Endodermal cell (in vitro differentiated cells): ENCODE results near the gene ABCD2. TPM values are rescaled to one million over a fixed set of nuclear protein-coding genes. Genes with fewer than 3 reads are reported as not detected.

Experiments
- DNase-seq: peaks from one replicate; pipeline ENCODE4 v3.0.0-alpha.2; 2017
- H3K27ac ChIP-seq: 2 replicates; pipeline ENCODE4 v1.5.1; 2013; ENCODE audit warnings: mild to moderate bottlenecking, low read depth, low read length, moderate library complexity
- H3K27me3 ChIP-seq: 2 replicates; pipeline ENCODE4 v1.6.1; 2013; ENCODE audit warnings: mild to moderate bottlenecking, low read length, moderate library complexity; ENCODE audit not compliant: insufficient read depth, control insufficient read depth, poor library complexity, severe bottlenecking
- H3K36me3 ChIP-seq: 2 replicates; pipeline ENCODE4 v1.7.0; 2013; ENCODE audit warnings: mild to moderate bottlenecking, low read length, moderate library complexity; ENCODE audit not compliant: control insufficient read depth, insufficient read depth
- H3K4me1 ChIP-seq: one replicate; pipeline ENCODE4 v1.7.0; 2013; ENCODE audit warnings: low read length; ENCODE audit not compliant: control insufficient read depth, insufficient read depth
- H3K4me3 ChIP-seq: 2 replicates; pipeline ENCODE4 v1.5.1; 2013; ENCODE audit warnings: mild to moderate bottlenecking, low read length, moderate library complexity
- H3K9ac ChIP-seq: 2 replicates; pipeline ENCODE4 v1.6.1; 2013; ENCODE audit warnings: mild to moderate bottlenecking, low read length, moderate library complexity; ENCODE audit not compliant: poor library complexity, severe bottlenecking; ENCODE audit errors: extremely low read depth
- H3K9me3 ChIP-seq: 2 replicates; pipeline ENCODE4 v1.6.1; 2013; ENCODE audit warnings: mild to moderate bottlenecking, low read length, moderate library complexity; ENCODE audit not compliant: control insufficient read depth
- H3K27ac Mint-ChIP-seq: 2 replicates; pipeline ENCODE4 v1.8.0; 2020; ENCODE audit warnings: mixed read lengths
- H3K27me3 Mint-ChIP-seq: 2 replicates; pipeline ENCODE4 v1.8.0; 2021; ENCODE audit warnings: mild to moderate bottlenecking, mixed read lengths; ENCODE audit not compliant: insufficient read depth
- H3K36me3 Mint-ChIP-seq: 2 replicates; pipeline ENCODE4 v1.8.0; 2020; ENCODE audit warnings: low read depth, mixed read lengths
- H3K4me1 Mint-ChIP-seq: 2 replicates; pipeline ENCODE4 v1.8.0; 2020; ENCODE audit warnings: mixed read lengths
- H3K4me3 Mint-ChIP-seq: 2 replicates; pipeline ENCODE4 v1.8.0; 2020; ENCODE audit warnings: mild to moderate bottlenecking, moderate library complexity, mixed read lengths
- H3K9me3 Mint-ChIP-seq: 2 replicates; pipeline ENCODE4 v1.8.0; 2020; ENCODE audit warnings: mild to moderate bottlenecking, mixed read lengths
- CTCF ChIP-seq: fragments of 200-600 bp; sonication (generic); conservative IDR thresholded peaks from 2 replicates; pipeline ENCODE4 v1.5.0; 2021; ENCODE audit warnings: antibody characterized with exemption, mild to moderate bottlenecking
- WGBS, 2 experiments: methylation state at CpG; one replicate each; pipeline versions ENCODE4 v1.1.5 to v1.1.7; 2013; ENCODE audit warnings: missing lambda C conversion rate in 2 of 2, mixed read lengths in 1 of 2; ENCODE audit not compliant: insufficient coverage in 1 of 2, insufficient read length in 1 of 2; 5-methylcytosine and 5-hydroxymethylcytosine counted together
- total RNA-seq, 2 donors: library from RNA; stranded (reverse); fragmentation: NEBNext Ultra II Directional in 1 of 2; extraction: Animal tissue kit (Norgen Biotek cat#: 25700) in 1 of 2; gene quantifications; 2 replicates in 1 of 2; 3 replicates in 1 of 2; pipeline ENCODE4 v1.2.1, GENCODE V29; 2021

The ABCD2 gene
- total RNA-seq, 2 donors from 2014 or later = not detected

GRCh38 chr12:39622306-39622705 lies 2.7 kb upstream of the ABCD2 start:
- DNase-seq = peak; percentile 30
- no peak overlapping the region for H3K4me3 Mint-ChIP-seq
- no peaks in the 10 kb centered on the region for H3K9me3 Mint-ChIP-seq
- Histone ChIP-seq H3K9ac (no peak overlapping the region), H3K27me3 (peaks cover 19% of the 10 kb centered on the region), H3K4me3 (no peak overlapping the region), H3K36me3 (no peaks in the 10 kb centered on the region), H3K27ac (no peak overlapping the region), H3K9me3 (no peaks in the 10 kb centered on the region), H3K4me1 (no peaks in the 10 kb centered on the region)
- no peaks in the 10 kb centered on the region for H3K36me3 Mint-ChIP-seq
- no peak overlapping the region for H3K27ac Mint-ChIP-seq
- 80 to 90% methylated on average over 1 of the region's 1 CpG for WGBS, 2 experiments
- no peak for TF ChIP-seq CTCF
- H3K4me1 Mint-ChIP-seq = peaks cover 3% of the 10 kb centered on the region
- peaks cover 3% of the 10 kb centered on the region for H3K27me3 Mint-ChIP-seq

- no peaks in the 10 kb centered on the region for H3K36me3 Mint-ChIP-seq
- peaks cover 3% of the 10 kb centered on the region for H3K4me1 Mint-ChIP-seq
Measured at GRCh38 chr12:39621670-39622069, 2.1 kb upstream of the ABCD2 start.

GRCh38 chr12:39620659-39621658 lies 1.4 kb upstream of the ABCD2 start:
- 90 to 94% methylated on average over 6 to 11 of the region's 11 CpGs for WGBS, 2 experiments
- peaks cover 3% of the 10 kb centered on the region for H3K4me1 Mint-ChIP-seq
- Histone ChIP-seq H3K4me3 (peak overlapping the region; percentile 88), H3K9me3 (no peaks in the 10 kb centered on the region), H3K9ac (no peak overlapping the region), H3K27me3 (peaks cover 19% of the 10 kb centered on the region), H3K36me3 (no peaks in the 10 kb centered on the region), H3K27ac (peak overlapping the region; percentile 78), H3K4me1 (no peaks in the 10 kb centered on the region)
- peaks cover 3% of the 10 kb centered on the region for H3K27me3 Mint-ChIP-seq
- no peak for DNase-seq
- no peaks in the 10 kb centered on the region for H3K9me3 Mint-ChIP-seq
- H3K27ac Mint-ChIP-seq = no peak overlapping the region
- no peak for TF ChIP-seq CTCF
- no peak overlapping the region for H3K4me3 Mint-ChIP-seq
- no peaks in the 10 kb centered on the region for H3K36me3 Mint-ChIP-seq

More at GRCh38 chr12:39621670-39622069, 2.1 kb upstream of the ABCD2 start:
- Histone ChIP-seq H3K4me1 (no peaks in the 10 kb centered on the region), H3K9me3 (no peaks in the 10 kb centered on the region), H3K36me3 (no peaks in the 10 kb centered on the region), H3K4me3 (no peak overlapping the region), H3K9ac (no peak overlapping the region), H3K27me3 (peaks cover 19% of the 10 kb centered on the region), H3K27ac (no peak overlapping the region)
- Mint-ChIP-seq H3K4me3 (no peak overlapping the region), H3K9me3 (no peaks in the 10 kb centered on the region), H3K27ac (no peak overlapping the region), H3K27me3 (peaks cover 3% of the 10 kb centered on the region)
- no peak for DNase-seq
- TF ChIP-seq CTCF = no peak
